Stimulated activated CD4-positive, alpha-beta T cell treated with anti-CD3 and anti-CD28 coated beads, Interleukin-12 subunit alpha, Interleukin-12 subunit beta, amount 100 ng/mL, for 24 hours (primary cell): ENCODE results near the gene CFAP73.
"Not testable (repeated sequence)": the region's sequence is repeated elsewhere in the genome, so short reads cannot be mapped to it uniquely, and the experiment has no call there.

Experiments
- DNase-seq, 2 experiments: peaks; one replicate each; pipeline ENCODE4 v3.0.0-alpha.2; 2020; ENCODE audit warnings: low read depth in 2 of 2

The CFAP73 gene

DNA sequence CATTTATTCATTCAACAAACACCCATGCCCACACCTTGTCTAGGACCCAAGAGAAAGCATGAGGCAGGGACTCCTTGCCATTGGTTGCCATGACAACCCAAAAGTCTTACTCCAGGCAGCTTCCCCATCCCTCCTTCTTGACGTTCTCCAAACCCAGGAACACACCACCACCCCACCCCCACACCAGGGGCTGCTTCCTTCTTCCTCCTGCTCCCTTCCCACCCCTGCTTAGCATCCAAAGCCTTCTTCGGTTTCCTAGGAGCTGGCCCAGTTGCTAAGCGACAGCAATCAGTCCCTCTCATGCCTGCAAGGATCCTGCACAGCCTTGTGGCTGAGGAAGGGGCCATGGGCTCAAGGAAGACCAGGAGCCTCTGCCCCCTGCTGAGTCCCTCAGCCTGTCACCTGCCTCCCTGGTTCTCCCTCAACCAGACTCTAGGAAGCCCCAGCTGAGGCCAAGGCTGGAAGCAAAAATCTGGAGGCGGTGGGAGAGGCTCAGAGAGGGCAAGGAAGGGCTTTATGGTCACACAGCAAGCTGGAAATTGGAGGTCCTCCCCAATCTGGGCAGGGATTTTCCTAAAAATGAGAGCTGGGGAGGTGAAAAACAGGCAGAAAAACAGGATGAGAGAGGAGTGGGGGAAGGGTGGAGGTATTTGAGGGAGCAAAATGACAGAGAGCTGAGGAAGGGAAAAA lies 29.4 kb upstream of the CFAP73 start:
- DNase-seq, result no peak

DNA sequence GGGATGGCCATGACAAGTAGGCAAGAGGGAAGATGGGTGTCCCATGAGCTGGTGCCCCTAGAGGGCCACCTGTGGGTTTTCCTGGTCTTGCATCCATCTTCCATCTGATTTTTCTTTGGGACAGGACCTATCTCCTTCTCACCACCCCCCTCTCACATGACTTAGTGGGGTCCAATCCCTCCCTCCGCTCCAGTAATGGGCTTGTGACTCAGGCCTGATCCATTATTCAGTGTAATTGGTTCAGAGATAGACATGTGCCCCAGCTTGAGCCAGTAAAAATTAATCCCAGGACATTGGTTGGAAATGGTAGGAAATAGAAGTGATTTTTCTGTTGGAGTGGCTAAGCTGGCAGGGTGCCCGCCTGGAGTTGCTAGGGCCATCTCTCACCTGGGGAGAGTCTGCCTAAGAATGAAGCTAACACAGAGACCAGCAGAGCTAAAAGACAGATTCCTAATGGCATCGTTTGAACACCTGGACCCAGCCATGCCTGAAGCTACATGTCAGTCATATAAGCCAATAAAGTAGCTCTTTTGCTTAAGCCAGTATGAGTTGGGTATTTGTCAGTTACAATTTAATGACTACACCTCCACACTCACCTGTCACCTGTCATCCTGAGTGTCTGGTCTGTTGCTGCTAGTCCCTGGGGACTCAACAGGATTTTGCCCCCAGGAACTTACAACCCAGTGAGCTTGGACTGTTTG lies 28.7 kb upstream of the CFAP73 start:
- DNase-seq, result no peak

DNA sequence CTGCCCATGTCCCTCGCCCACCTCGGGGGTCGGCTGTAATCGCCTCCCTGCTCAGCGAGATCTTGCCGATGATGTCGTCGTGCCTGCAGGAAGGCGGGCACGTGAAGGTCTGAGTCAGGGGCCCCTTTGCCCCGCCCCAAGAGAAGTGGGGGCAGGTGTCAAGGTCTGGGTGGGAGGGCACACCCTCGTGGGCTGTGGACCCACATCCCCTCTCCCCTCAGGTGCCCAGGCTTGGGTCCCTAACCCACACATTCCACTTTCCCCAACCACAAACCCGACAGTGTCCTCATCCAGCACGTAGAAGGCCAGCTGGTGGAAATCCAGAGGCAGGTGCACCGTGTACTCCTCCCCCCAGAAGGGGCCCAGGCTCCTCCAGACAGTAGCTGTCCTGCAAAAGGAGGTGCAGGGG lies 21.7 kb upstream of the CFAP73 start:
- no peak for DNase-seq

DNA sequence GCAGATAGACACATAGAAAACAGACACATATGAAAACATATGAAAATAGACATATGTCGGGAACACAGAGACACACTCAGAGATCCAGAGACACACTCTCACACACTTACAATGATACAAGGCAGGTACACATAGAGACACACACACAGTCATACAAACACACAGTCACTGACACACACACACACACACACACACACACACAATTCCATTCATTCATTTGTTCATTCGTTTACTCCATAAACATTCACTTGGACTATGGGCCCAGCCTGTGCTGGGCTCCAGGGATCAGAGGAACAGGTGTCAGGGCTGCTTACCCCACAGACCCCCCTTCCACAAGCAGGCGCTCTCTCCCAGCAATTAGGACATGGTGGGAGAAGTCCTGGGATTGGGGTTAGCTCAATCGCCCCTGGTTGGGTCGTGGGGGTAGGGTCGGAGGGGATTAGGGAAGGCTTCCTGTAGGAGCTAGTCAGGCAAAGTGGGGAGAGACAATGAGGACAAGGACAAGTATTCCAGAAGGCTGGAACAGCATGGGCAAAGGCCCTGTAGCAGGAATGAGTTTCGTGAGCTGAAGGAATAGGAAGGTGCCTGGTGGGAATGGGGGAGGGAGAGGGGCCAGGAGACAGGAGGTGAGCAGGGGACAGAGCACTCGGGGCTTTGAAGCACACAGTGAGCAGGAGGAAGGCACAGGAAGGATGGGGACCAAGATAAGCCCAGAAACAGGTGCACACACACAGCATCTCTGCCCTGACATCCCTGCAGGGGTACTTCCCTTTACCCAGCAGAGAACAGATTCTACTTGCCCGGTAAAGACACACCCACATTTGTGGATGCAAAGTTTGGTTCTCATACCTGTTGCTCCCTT lies 20.5 kb upstream of the CFAP73 start:
- no peak for DNase-seq

DNA sequence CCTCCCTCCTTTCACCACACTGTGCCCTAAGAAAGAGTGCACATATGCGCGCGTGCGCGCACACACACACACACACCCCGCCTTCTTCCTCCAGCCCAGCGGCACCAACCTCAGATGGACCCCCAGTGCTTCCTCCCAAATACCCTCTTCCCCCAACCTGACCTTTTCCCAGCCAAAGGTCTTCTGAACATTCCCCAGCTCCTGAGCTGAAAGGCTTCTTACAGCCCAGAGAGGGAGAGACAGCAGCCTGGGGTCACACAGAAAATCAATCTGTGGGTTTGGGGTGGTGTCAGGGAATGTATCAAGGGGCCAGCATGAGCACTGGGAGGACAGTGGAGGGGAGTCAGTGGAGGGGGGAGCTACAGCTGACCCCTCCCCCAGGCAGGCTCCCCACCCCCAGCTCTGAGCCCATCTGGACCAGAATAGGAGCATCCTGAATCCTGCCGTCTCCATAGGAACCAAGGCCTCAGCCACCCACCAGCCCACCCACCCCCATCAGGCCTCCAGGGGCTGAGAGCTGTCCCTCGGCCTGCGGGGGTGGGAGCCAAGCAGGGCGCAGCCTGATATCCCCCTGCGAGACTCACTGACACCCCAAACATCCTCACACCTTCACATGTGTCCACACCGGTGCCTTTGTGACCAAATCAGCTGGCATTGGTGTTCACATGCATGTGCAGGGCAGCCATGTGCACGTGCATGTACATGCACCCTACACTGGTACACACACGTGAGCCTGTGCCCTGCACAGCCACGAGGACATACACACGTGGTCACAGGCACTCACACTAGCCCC lies 19.7 kb upstream of the CFAP73 start:
- DNase-seq, result no peak

GRCh38 chr12:113130457-113131135 lies 18.9 kb upstream of the CFAP73 start:
- DNase-seq, result no peak

DNA sequence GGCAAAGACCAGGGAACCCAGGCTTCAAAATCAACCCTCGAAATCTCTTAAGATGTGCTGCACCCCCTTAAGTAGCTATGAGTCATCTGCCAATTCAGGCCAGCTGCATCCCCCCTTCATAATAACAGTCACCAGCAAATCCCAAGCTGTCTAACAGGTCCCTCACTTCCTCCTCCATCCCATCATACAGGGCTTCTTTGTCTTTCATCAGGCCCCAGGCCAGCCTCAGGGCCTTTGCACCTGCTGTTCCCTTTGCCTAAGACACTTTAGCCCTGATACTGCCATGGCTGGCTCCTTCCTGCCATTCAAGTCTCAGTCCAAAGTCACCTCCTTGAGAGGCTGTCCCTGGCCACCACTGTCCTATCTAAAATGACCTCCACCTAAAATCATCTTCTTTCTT lies 18.0 kb upstream of the CFAP73 start:
- DNase-seq, result no peak

- no peak for DNase-seq
Observed at GRCh38 chr12:113133036-113133435, 16.5 kb upstream of the CFAP73 start.

GRCh38 chr12:113133666-113134065 lies 15.9 kb upstream of the CFAP73 start:
- DNase-seq, result no peak

GRCh38 chr12:113134071-113134470 lies 15.5 kb upstream of the CFAP73 start:
- no peak for DNase-seq

DNA sequence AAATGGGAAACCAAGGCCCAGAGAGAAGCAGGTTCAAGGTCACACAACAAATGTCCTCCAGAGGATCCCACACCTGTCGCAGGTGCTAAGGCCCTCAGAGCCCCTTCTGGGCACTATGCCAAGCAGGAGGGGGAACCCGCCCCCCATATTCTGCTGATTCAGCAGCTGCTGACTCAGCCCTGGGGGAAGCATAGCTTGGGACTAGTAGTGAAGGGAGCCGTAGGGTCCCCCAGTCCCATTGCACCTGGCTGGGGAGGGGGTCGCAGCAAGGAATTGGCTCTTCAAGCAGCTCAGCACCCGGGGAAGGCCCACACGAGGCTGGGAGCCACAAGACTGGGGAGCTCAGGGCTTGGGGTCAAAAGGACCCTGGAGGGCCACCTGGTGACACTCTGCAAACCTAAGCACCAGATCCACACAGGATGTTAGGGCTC lies 15.0 kb upstream of the CFAP73 start:
- no peak for DNase-seq

GRCh38 chr12:113135178-113136127 lies 14.1 kb upstream of the CFAP73 start, which contains the start of gene RASAL1:
RASAL1 (minus strand) TSS chr12:113135761; CDS start chr12:113135462, 299 bp downstream.
- DNase-seq, result peak; percentile 58 to 79

- peak in 1 of 2 experiments; percentile 55 for DNase-seq
Observed at GRCh38 chr12:113136128-113136989, 13.2 kb upstream of the CFAP73 start.

DNA sequence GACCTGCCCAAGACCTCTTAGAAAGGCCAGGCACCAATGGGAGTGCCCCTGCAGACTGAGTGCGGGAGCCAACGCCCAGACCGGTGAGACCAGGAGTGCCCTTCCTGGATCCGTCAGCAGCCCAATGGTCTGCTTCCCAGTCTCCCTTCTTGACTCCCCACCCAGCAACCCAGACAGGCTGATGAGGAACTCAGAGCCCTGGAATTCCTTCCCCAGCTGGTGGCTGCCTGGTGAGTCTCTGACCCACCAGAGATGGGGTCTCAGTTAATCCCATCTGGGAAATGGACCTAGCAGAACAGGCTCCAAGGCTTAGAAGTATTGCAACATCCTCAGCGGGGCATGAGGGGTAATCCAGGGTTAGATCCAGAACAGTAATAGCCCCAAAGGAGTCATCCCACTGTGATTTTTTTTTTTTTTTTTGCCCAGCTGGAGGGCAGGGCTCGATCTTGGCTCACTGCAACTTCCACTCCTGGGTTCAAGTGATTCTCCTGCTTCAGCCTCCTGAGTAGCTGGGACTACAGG lies 12.5 kb upstream of the CFAP73 start:
- no peak for DNase-seq

- DNase-seq, result no peak
Observed at GRCh38 chr12:113137861-113138783, 11.4 kb upstream of the CFAP73 start.

DNA sequence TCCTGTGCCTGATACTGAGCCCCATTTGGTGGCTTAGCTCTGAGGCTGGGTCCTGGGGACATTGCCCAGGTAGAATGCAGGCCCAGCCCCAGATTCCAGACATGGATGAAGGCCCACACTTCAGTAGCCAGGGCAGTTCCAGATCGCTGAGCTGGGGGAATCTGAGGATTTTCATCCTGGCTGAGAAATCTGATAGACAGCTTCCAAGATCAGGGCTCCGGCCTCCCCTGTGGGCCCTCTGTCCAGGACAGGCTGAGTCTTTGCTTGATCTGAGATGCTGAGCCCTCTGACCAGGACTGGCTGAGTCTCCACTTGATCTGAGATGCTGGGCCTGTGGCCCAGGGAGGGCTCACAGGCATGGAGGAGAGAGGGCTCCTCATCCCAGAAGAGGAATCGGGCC lies 10.7 kb upstream of the CFAP73 start:
- no peak for DNase-seq

DNA sequence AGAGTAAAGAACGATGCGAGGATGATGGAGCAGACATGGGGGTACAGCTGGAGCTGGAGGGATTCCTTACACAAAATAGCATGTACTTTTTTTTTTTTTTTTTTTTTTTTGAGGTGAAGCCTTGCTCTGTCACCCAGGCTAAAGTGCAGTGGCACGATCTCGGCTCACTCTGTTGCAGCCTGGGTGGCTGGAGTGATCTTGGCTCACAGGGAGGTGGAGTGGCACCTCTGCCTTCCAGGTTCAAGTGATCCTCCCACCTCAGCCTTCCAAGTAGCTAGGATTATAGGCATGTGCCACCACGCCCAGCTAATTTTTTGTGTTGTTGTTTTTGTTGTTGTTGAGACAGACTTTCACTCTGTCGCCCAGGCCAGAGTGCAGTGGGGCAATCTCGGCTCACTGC lies 8.8 kb upstream of the CFAP73 start:
- DNase-seq, result no peak

DNA sequence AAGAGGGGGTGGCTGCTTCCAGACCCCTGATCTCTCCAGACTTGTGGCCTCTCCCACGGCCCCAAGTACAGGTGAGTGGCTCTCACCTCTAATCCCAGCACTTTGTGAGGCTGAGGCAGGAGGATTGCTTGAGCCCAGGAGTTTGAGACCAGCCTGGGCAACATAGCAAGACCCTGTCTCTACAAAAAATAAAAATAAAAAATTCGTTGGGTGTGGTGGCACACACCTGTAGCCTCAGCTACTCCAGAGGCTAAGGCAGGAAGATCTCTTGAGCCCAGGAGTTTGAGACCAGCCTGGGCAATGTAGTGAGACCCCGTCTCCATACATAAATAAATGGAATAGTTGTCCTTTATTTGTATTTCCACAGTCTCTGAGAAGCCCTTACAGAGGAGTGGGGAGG lies 7.8 kb upstream of the CFAP73 start:
- not testable (repeated sequence) for DNase-seq
